ENCODE measurements around the gene HTR3A.

Gene HTR3A

DNA sequence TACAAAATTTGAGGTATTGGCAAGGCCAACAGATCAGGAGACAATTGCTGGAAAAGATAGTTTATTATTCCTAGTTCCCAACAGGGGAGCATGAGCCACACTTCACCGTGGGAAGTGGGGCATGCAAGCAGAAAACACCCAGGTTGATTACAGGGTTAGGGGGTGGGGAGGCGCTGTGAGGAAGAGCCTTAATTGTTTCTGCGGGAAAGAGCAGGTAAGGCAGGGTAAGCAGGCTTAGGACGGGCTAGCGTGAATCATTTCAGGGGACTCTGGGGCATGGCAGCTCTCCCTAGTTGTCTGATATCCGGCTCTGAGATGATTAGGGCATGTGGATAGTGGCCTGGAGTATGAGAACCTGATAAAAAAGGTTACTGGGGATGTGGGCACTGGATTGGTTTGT is 20.7 kb upstream of the HTR3A start:
- H3K4me1 ChIP-seq (ENCODE audit: insufficient read depth, insufficient read length): peaks cover 17% of the 10 kb centered on the region
- no peaks in the 10 kb centered on the region for H3K27me3 ChIP-seq (ENCODE audit: insufficient read depth, insufficient read length)
- no peak for DNase-seq (ENCODE audit: low read depth, low spot score)
- H3K4me3 ChIP-seq (ENCODE audit: insufficient read length, low read depth): no peak overlapping the region
- no peaks in the 10 kb centered on the region for H3K36me3 ChIP-seq (ENCODE audit: insufficient read depth, insufficient read length, low read length)
- TF ChIP-seq ZNF274 (IDR thresholded peaks at IDR 0.05; ENCODE audit: low read depth, low read length): no peak
- no peak for TF ChIP-seq YY1 (IDR thresholded peaks at IDR 0.05; ENCODE audit: insufficient read depth, insufficient read length)
- TF ChIP-seq SUZ12 (IDR thresholded peaks at IDR 0.05; ENCODE audit: extremely low read depth, insufficient read depth, insufficient read length): no peak
- no peaks in the 10 kb centered on the region for H3K9me3 ChIP-seq (ENCODE audit: insufficient read depth, low read length)
- H3K9ac ChIP-seq (ENCODE audit: insufficient read length, low read depth): no peak overlapping the region

DNA sequence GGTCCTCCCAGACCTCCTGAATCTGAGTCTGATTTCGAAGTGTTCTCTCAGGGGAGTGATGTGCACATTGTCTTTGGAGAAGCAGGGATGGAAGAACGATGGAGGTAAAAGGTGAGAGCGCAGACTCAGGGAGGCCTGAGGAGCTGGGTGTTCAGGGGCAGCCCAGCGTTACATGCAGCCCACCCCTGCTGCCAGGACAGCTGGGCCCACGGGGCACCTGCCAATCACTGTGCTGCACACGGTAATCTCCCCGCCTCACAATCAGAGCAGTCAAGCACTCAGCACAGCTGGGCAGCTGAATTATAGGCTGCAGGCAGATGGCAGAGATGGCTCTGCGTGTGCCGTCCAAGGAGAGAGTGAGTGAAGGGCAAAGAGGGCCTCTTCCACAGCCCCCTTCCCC is 17.9 kb upstream of the HTR3A start:
- H3K36me3 ChIP-seq (ENCODE audit: insufficient read depth, insufficient read length, low read length): no peaks in the 10 kb centered on the region
- no peak overlapping the region for H3K4me3 ChIP-seq (ENCODE audit: insufficient read length, low read depth)
- H3K9ac ChIP-seq (ENCODE audit: insufficient read length, low read depth): no peak overlapping the region
- H3K9me3 ChIP-seq (ENCODE audit: insufficient read depth, low read length): no peaks in the 10 kb centered on the region
- H3K4me1 ChIP-seq (ENCODE audit: insufficient read depth, insufficient read length): peaks cover 21% of the 10 kb centered on the region
- DNase-seq (ENCODE audit: low read depth, low spot score): no peak
- TF ChIP-seq YY1 (IDR thresholded peaks at IDR 0.05; ENCODE audit: insufficient read depth, insufficient read length) (no peak), ZNF274 (IDR thresholded peaks at IDR 0.05; ENCODE audit: low read depth, low read length) (no peak), SUZ12 (IDR thresholded peaks at IDR 0.05; ENCODE audit: extremely low read depth, insufficient read depth, insufficient read length) (no peak)
- H3K27me3 ChIP-seq (ENCODE audit: insufficient read depth, insufficient read length): no peaks in the 10 kb centered on the region

DNA sequence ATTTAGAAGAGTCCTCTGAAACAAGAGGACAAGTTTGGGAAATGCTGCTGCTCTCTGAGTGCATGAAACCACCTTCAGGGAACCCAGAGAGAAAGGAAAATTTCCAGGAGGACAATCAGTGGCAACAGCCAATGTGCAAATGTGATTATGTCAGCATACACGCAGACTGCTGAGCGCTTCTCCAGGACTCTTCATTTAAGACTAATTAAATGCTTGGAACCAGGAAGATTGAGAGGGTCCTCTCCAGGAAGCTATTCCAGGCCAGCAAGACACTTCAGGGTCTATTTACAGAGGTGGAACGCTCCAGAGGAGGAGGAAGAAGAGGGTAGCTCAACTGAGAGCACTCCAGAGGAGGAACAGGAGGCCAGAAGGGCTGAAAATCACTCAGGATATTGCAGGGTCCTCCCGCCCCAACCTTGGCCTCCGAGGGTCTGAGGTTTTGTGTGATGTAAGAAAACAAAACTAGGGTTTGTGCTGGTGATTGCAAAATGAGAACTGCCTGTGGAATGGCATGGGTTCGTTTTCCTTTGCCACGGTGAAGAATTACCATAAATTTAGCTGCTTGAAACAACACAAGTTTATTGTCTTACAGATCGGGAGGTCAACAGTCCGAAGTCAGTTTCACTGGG is 14.1 kb upstream of the HTR3A start:
- H3K4me1 ChIP-seq (ENCODE audit: insufficient read depth, insufficient read length): peaks cover 13% of the 10 kb centered on the region
- no peaks in the 10 kb centered on the region for H3K27me3 ChIP-seq (ENCODE audit: insufficient read depth, insufficient read length)

DNA sequence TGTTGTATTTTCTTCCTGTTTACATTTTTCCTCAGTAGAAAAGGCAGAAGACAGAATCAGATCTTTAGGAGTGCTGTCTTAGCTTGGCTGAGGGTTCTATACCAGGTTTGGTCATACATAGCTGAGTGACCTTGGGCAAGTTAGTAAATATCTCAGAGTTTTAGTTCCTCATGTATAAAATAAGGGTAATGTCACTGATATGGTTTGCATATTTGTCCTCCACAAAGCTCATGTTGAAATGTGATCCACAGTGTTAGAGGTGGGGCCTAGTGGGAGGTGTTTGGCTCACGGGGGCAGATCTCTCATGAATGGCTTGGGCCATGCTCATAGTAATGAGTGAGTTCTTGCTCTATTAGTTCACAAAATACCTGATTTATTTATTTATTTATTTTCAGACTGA is 7.5 kb upstream of the HTR3A start:
- H3K4me3 ChIP-seq (ENCODE audit: insufficient read length, low read depth): no peak overlapping the region
- no peaks in the 10 kb centered on the region for H3K27me3 ChIP-seq (ENCODE audit: insufficient read depth, insufficient read length)
- H3K4me1 ChIP-seq (ENCODE audit: insufficient read depth, insufficient read length): no peaks in the 10 kb centered on the region
- no peaks in the 10 kb centered on the region for H3K9me3 ChIP-seq (ENCODE audit: insufficient read depth, low read length)
- no peak overlapping the region for H3K9ac ChIP-seq (ENCODE audit: insufficient read length, low read depth)
- TF ChIP-seq ZNF274 (IDR thresholded peaks at IDR 0.05; ENCODE audit: low read depth, low read length): no peak
- no peak for TF ChIP-seq YY1 (IDR thresholded peaks at IDR 0.05; ENCODE audit: insufficient read depth, insufficient read length)
- TF ChIP-seq SUZ12 (IDR thresholded peaks at IDR 0.05; ENCODE audit: extremely low read depth, insufficient read depth, insufficient read length): no peak
- DNase-seq (ENCODE audit: low read depth, low spot score): no peak
- no peaks in the 10 kb centered on the region for H3K36me3 ChIP-seq (ENCODE audit: insufficient read depth, insufficient read length, low read length)

More for the DNA sequence above, 14.1 kb upstream of the HTR3A start:
- H3K9me3 ChIP-seq (ENCODE audit: insufficient read depth, low read length): no peaks in the 10 kb centered on the region
- H3K9ac ChIP-seq (ENCODE audit: insufficient read length, low read depth): no peak overlapping the region
- no peak for TF ChIP-seq ZNF274 (IDR thresholded peaks at IDR 0.05; ENCODE audit: low read depth, low read length)
- no peak for TF ChIP-seq SUZ12 (IDR thresholded peaks at IDR 0.05; ENCODE audit: extremely low read depth, insufficient read depth, insufficient read length)
- TF ChIP-seq YY1 (IDR thresholded peaks at IDR 0.05; ENCODE audit: insufficient read depth, insufficient read length): no peak
- no peak overlapping the region for H3K4me3 ChIP-seq (ENCODE audit: insufficient read length, low read depth)
- H3K36me3 ChIP-seq (ENCODE audit: insufficient read depth, insufficient read length, low read length): no peaks in the 10 kb centered on the region
- DNase-seq (ENCODE audit: low read depth, low spot score): no peak

- Histone ChIP-seq H3K4me1 (ENCODE audit: insufficient read depth, insufficient read length) (peaks cover 2% of the 10 kb centered on the region), H3K9me3 (ENCODE audit: insufficient read depth, low read length) (no peaks in the 10 kb centered on the region), H3K36me3 (ENCODE audit: insufficient read depth, insufficient read length, low read length) (no peaks in the 10 kb centered on the region), H3K27me3 (ENCODE audit: insufficient read depth, insufficient read length) (no peaks in the 10 kb centered on the region), H3K4me3 (ENCODE audit: insufficient read length, low read depth) (no peak overlapping the region), H3K9ac (ENCODE audit: insufficient read length, low read depth) (no peak overlapping the region)
- DNase-seq (ENCODE audit: low read depth, low spot score): no peak
- no peak for TF ChIP-seq YY1 (IDR thresholded peaks at IDR 0.05; ENCODE audit: insufficient read depth, insufficient read length)
- TF ChIP-seq SUZ12 (IDR thresholded peaks at IDR 0.05; ENCODE audit: extremely low read depth, insufficient read depth, insufficient read length): no peak
- TF ChIP-seq ZNF274 (IDR thresholded peaks at IDR 0.05; ENCODE audit: low read depth, low read length): no peak
These were observed 3.3 kb upstream of the HTR3A start for GRCh38 chr11:113971506-113972195.

GRCh38 chr11:113977071-113977490 is 2.2 kb downstream of the HTR3A start:
- Histone ChIP-seq H3K9ac (ENCODE audit: insufficient read length, low read depth) (no peak overlapping the region), H3K9me3 (ENCODE audit: insufficient read depth, low read length) (no peaks in the 10 kb centered on the region), H3K4me3 (ENCODE audit: insufficient read length, low read depth) (no peak overlapping the region), H3K36me3 (ENCODE audit: insufficient read depth, insufficient read length, low read length) (no peaks in the 10 kb centered on the region), H3K4me1 (ENCODE audit: insufficient read depth, insufficient read length) (peaks cover 2% of the 10 kb centered on the region), H3K27me3 (ENCODE audit: insufficient read depth, insufficient read length) (no peaks in the 10 kb centered on the region)
- no peak for TF ChIP-seq ZNF274 (IDR thresholded peaks at IDR 0.05; ENCODE audit: low read depth, low read length)
- no peak for TF ChIP-seq SUZ12 (IDR thresholded peaks at IDR 0.05; ENCODE audit: extremely low read depth, insufficient read depth, insufficient read length)
- no peak for TF ChIP-seq YY1 (IDR thresholded peaks at IDR 0.05; ENCODE audit: insufficient read depth, insufficient read length)
- DNase-seq (ENCODE audit: low read depth, low spot score): no peak

DNA sequence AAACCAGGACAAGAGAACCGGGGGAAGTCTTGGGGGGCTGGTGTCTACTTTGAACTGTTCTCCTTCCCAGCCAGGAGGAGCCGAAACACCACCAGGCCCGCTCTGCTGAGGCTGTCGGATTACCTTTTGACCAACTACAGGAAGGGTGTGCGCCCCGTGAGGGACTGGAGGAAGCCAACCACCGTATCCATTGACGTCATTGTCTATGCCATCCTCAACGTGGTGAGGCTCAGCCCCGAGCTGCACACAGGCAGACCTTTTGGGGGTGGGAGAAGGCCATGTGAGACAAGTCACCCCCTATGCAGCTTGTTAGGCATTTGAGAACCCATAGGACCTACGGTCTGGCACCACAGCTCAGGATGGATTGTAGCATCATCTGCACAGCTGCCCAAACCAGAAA is 2.8 kb downstream of the HTR3A start:
- peaks cover 2% of the 10 kb centered on the region for H3K4me1 ChIP-seq (ENCODE audit: insufficient read depth, insufficient read length)
- no peaks in the 10 kb centered on the region for H3K36me3 ChIP-seq (ENCODE audit: insufficient read depth, insufficient read length, low read length)
- no peaks in the 10 kb centered on the region for H3K27me3 ChIP-seq (ENCODE audit: insufficient read depth, insufficient read length)
- no peak for TF ChIP-seq ZNF274 (IDR thresholded peaks at IDR 0.05; ENCODE audit: low read depth, low read length)
- TF ChIP-seq YY1 (IDR thresholded peaks at IDR 0.05; ENCODE audit: insufficient read depth, insufficient read length): no peak
- no peak for TF ChIP-seq SUZ12 (IDR thresholded peaks at IDR 0.05; ENCODE audit: extremely low read depth, insufficient read depth, insufficient read length)
- H3K9ac ChIP-seq (ENCODE audit: insufficient read length, low read depth): no peak overlapping the region
- no peak for DNase-seq (ENCODE audit: low read depth, low spot score)
- H3K9me3 ChIP-seq (ENCODE audit: insufficient read depth, low read length): no peaks in the 10 kb centered on the region
- no peak overlapping the region for H3K4me3 ChIP-seq (ENCODE audit: insufficient read length, low read depth)
